Omental fat pad (tissue), 4 donors: Measurements from ENCODE around the gene MALRD1. TPM values are rescaled to one million over a fixed set of nuclear protein-coding genes. Genes with fewer than 3 reads are reported as not detected.

Experiments used
- ATAC-seq: fragments of 150-250 bp; one replicate; pipeline ENCODE4 v1.9.1; 2016; ENCODE audit warnings: mild to moderate bottlenecking, moderate library complexity; ENCODE audit not compliant: low FRiP score
- DNase-seq: peaks from one replicate; pipeline ENCODE4 v3.0.0-alpha.2; 2019; ENCODE audit warnings: low spot score
- total RNA-seq, 4 donors: library from RNA; depleted of rRNA; stranded (reverse); fragments of >200 nt; gene quantifications; one replicate each; pipeline ENCODE4 v1.1.0, GENCODE V29; 2016
- TF ChIP-seq, protein P1 (sequence below), 3 donors: fragments of 450-650 bp; IDR thresholded peaks; one replicate each; pipeline ENCODE4 v1.5.1; 2016 to 2017; ENCODE audit warnings: antibody characterized with exemption in 3 of 3, mild to moderate bottlenecking in 3 of 3, moderate library complexity in 2 of 3

MALRD1 gene
- total RNA-seq, 4 donors from 2014 or later, result 0.93 to 2.4 (median 1.4) TPM

DNA sequence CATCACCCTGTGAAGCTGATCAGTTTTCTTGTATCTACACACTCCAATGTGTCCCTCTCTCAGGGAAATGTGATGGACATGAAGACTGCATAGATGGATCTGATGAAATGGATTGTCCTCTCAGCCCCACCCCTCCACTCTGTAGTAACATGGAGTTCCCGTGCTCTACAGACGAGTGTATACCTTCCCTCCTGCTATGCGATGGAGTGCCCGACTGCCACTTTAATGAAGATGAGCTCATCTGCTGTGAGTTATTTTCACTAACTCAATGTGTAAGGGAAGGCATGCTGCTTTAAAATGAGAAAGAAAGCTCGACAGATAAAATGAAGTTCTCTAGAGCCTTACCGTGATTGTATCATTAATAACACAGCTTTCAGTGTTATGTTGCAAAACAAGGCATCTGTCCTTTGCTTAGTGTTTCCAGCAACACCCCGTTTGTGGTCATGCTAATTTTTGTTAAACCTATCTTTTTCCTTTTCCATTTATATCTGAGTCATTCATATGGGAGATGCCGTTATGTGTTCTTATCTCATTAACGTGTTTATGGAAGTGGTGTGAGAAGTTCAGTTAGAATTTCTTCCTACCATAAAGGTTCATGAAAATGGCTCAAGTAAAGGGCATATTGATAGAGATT lies 546.7 kb downstream of the MALRD1 start:
- DNase-seq, result no peak
- TF ChIP-seq, protein P1, sequence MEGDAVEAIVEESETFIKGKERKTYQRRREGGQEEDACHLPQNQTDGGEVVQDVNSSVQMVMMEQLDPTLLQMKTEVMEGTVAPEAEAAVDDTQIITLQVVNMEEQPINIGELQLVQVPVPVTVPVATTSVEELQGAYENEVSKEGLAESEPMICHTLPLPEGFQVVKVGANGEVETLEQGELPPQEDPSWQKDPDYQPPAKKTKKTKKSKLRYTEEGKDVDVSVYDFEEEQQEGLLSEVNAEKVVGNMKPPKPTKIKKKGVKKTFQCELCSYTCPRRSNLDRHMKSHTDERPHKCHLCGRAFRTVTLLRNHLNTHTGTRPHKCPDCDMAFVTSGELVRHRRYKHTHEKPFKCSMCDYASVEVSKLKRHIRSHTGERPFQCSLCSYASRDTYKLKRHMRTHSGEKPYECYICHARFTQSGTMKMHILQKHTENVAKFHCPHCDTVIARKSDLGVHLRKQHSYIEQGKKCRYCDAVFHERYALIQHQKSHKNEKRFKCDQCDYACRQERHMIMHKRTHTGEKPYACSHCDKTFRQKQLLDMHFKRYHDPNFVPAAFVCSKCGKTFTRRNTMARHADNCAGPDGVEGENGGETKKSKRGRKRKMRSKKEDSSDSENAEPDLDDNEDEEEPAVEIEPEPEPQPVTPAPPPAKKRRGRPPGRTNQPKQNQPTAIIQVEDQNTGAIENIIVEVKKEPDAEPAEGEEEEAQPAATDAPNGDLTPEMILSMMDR (IDR thresholded peaks at IDR 0.05), result no peak
- no peak for ATAC-seq

GRCh38 chr10:19605806-19606205 lies 557.2 kb downstream of the MALRD1 start:
- TF ChIP-seq, protein P1 (IDR thresholded peaks at IDR 0.05), result no peak
- DNase-seq, result no peak
- no peak for ATAC-seq

- ATAC-seq (no peak), DNase-seq (no peak)
- TF ChIP-seq, protein P1 (IDR thresholded peaks at IDR 0.05), result no peak
Observed at GRCh38 chr10:19606968-19607367, 558.4 kb downstream of the MALRD1 start.

DNA sequence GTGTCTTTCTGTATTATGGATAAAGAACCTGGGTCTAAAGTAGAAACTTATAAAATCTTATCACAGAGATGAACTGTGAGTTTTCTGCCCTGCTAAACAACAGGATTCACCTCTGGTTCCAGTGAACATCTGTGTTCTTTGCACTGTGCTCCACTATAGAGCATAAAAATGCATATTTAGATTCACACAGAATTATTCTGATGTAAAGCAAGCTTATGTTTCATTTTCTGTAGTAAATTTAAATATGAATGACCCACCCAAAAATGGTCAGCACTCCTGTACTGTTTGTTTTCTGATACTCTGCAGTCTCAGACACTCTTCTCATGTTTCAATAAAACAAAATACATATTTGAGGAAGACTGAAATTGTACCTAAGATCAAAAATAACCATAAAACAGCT lies 563.2 kb downstream of the MALRD1 start:
- TF ChIP-seq, protein P1 (IDR thresholded peaks at IDR 0.05), result no peak
- DNase-seq (no peak), ATAC-seq (no peak)

DNA sequence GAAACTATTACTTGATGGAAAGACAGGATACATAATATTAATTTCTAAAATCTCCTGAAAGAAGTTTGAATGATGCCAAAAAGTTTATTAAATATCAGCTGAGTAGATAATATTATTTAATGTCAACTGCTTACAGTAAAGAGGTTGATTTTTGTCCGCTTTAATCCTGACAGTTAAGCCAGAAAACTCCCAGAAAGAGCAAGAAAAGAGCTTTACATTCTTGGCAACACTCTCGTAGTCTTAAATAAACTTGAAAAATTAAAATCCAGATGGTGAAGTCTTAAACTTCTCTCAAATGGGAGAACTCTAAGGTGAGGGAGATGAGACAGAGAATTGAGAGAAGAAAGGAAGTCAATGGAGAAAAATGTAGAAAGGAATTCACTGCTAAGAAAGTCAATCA lies 568.4 kb downstream of the MALRD1 start:
- TF ChIP-seq, protein P1 (IDR thresholded peaks at IDR 0.05), result no peak
- ATAC-seq, result no peak
- DNase-seq, result no peak

GRCh38 chr10:19620811-19621210 lies 572.2 kb downstream of the MALRD1 start:
- TF ChIP-seq, protein P1 (IDR thresholded peaks at IDR 0.05), result no peak
- no peak for ATAC-seq
- DNase-seq, result no peak

GRCh38 chr10:19623321-19623720 lies 574.7 kb downstream of the MALRD1 start:
- TF ChIP-seq, protein P1 (IDR thresholded peaks at IDR 0.05), result no peak
- no peak for ATAC-seq
- DNase-seq, result no peak
